Measurements from ENCODE around the gene SORCS3. TPM values are rescaled to one million over a fixed set of nuclear protein-coding genes. Genes with fewer than 3 reads are reported as not detected.

Gene SORCS3
- total RNA-seq, 1 donor from 2014 or later = not detected

- no peaks in the 10 kb centered on the region for H3K36me3 Mint-ChIP-seq (ENCODE audit: low read depth)
- no peaks in the 10 kb centered on the region for H3K27me3 Mint-ChIP-seq (ENCODE audit: low read depth)
- no peaks in the 10 kb centered on the region for H3K9me3 Mint-ChIP-seq (ENCODE audit: low read depth)
- TF ChIP-seq CTCF (IDR thresholded peaks at IDR 0.05) = no peak
- no peak overlapping the region for H3K27ac Mint-ChIP-seq (ENCODE audit: unreplicated experiment)
- no peak overlapping the region for H3K4me3 Mint-ChIP-seq (ENCODE audit: unreplicated experiment)
- no peaks in the 10 kb centered on the region for H3K4me1 Mint-ChIP-seq (ENCODE audit: low read depth)
- DNase-seq (ENCODE audit: low spot score) = no peak
These were observed 208.9 kb downstream of the SORCS3 start for GRCh38 chr10:104850023-104850422.

- Mint-ChIP-seq H3K27me3 (ENCODE audit: low read depth) (no peaks in the 10 kb centered on the region), H3K4me1 (ENCODE audit: low read depth) (no peaks in the 10 kb centered on the region), H3K4me3 (ENCODE audit: unreplicated experiment) (no peak overlapping the region), H3K36me3 (ENCODE audit: low read depth) (no peaks in the 10 kb centered on the region), H3K27ac (ENCODE audit: unreplicated experiment) (no peak overlapping the region), H3K9me3 (ENCODE audit: low read depth) (peaks cover 4% of the 10 kb centered on the region)
- DNase-seq (ENCODE audit: low spot score) = no peak
- TF ChIP-seq CTCF (IDR thresholded peaks at IDR 0.05) = no peak
These were observed 227.0 kb downstream of the SORCS3 start for GRCh38 chr10:104867966-104868598.

- no peaks in the 10 kb centered on the region for H3K4me1 Mint-ChIP-seq (ENCODE audit: low read depth)
These were observed 231.6 kb downstream of the SORCS3 start for GRCh38 chr10:104872691-104873090.

GRCh38 chr10:104873161-104873560, 232.1 kb downstream of the SORCS3 start:
- H3K4me1 Mint-ChIP-seq (ENCODE audit: low read depth) = no peaks in the 10 kb centered on the region
- H3K9me3 Mint-ChIP-seq (ENCODE audit: low read depth) = no peaks in the 10 kb centered on the region
- H3K4me3 Mint-ChIP-seq (ENCODE audit: unreplicated experiment) = no peak overlapping the region
- DNase-seq (ENCODE audit: low spot score) = no peak
- H3K27ac Mint-ChIP-seq (ENCODE audit: unreplicated experiment) = no peak overlapping the region
- H3K27me3 Mint-ChIP-seq (ENCODE audit: low read depth) = no peaks in the 10 kb centered on the region
- no peak for TF ChIP-seq CTCF (IDR thresholded peaks at IDR 0.05)
- no peaks in the 10 kb centered on the region for H3K36me3 Mint-ChIP-seq (ENCODE audit: low read depth)

More at GRCh38 chr10:104872691-104873090, 231.6 kb downstream of the SORCS3 start:
- no peak for TF ChIP-seq CTCF (IDR thresholded peaks at IDR 0.05)
- DNase-seq (ENCODE audit: low spot score) = no peak
- Mint-ChIP-seq H3K27me3 (ENCODE audit: low read depth) (no peaks in the 10 kb centered on the region), H3K36me3 (ENCODE audit: low read depth) (no peaks in the 10 kb centered on the region), H3K4me3 (ENCODE audit: unreplicated experiment) (no peak overlapping the region), H3K9me3 (ENCODE audit: low read depth) (no peaks in the 10 kb centered on the region), H3K27ac (ENCODE audit: unreplicated experiment) (no peak overlapping the region)

- no peaks in the 10 kb centered on the region for H3K9me3 Mint-ChIP-seq (ENCODE audit: low read depth)
- DNase-seq (ENCODE audit: low spot score) = no peak
- H3K36me3 Mint-ChIP-seq (ENCODE audit: low read depth) = no peaks in the 10 kb centered on the region
- no peaks in the 10 kb centered on the region for H3K27me3 Mint-ChIP-seq (ENCODE audit: low read depth)
- no peak overlapping the region for H3K4me3 Mint-ChIP-seq (ENCODE audit: unreplicated experiment)
- no peak for TF ChIP-seq CTCF (IDR thresholded peaks at IDR 0.05)
- no peaks in the 10 kb centered on the region for H3K4me1 Mint-ChIP-seq (ENCODE audit: low read depth)
- no peak overlapping the region for H3K27ac Mint-ChIP-seq (ENCODE audit: unreplicated experiment)
These were observed 234.5 kb downstream of the SORCS3 start for GRCh38 chr10:104875561-104875960.
